Memory B cell (primary cell): ENCODE results near the gene GMDS.
A peak's percentile ranks its signal among the peaks of the same experiment; 100 is the strongest.

Experiments
- ATAC-seq: fragments of 150-1000 bp; cut with Tn5 transposase; 2 replicates; pipeline ENCODE4 v1.10.0; 2021; ENCODE audit warnings: low read depth, mild to moderate bottlenecking, moderate library complexity
- DNase-seq, 2 donors: peaks; one replicate each; pipeline ENCODE4 v3.0.0; 2022; ENCODE audit warnings: low spot score in 2 of 2
- H3K27ac Mint-ChIP-seq: one replicate; pipeline ENCODE4 v1.8.0; 2022; ENCODE audit warnings: mild to moderate bottlenecking, moderate library complexity, mixed read lengths
- H3K27me3 Mint-ChIP-seq: one replicate; pipeline ENCODE4 v1.8.0; 2022; ENCODE audit warnings: mixed read lengths
- H3K36me3 Mint-ChIP-seq: one replicate; pipeline ENCODE4 v1.8.0; 2022; ENCODE audit warnings: mild to moderate bottlenecking, mixed read lengths
- H3K4me1 Mint-ChIP-seq: one replicate; pipeline ENCODE4 v1.8.0; 2022; ENCODE audit warnings: mixed read lengths
- H3K4me3 Mint-ChIP-seq: one replicate; pipeline ENCODE4 v1.8.0; 2022; ENCODE audit warnings: mild to moderate bottlenecking, moderate library complexity, mixed read lengths
- H3K9me3 Mint-ChIP-seq: one replicate; pipeline ENCODE4 v1.8.0; 2022; ENCODE audit warnings: mixed read lengths

The GMDS gene

GRCh38 chr6:2245103-2245876 lies at the start of gene GMDS:
Gene GMDS (minus strand): TSS chr6:2245605.
- ATAC-seq (peak; percentile 94), DNase-seq (peak; percentile 77)
- H3K4me1 Mint-ChIP-seq = peaks cover 25% of the 10 kb centered on the region
- H3K27ac Mint-ChIP-seq = peak within 1 kb of the TSS; percentile 93
- H3K4me3 Mint-ChIP-seq = peak within 1 kb of the TSS; percentile 92
- H3K36me3 Mint-ChIP-seq = peaks cover 5% of the 10 kb centered on the region
- no peaks in the 10 kb centered on the region for H3K9me3 Mint-ChIP-seq
- no peaks in the 10 kb centered on the region for H3K27me3 Mint-ChIP-seq

- no peak overlapping the region for H3K27ac Mint-ChIP-seq
- peaks cover 19% of the 10 kb centered on the region for H3K9me3 Mint-ChIP-seq
- H3K36me3 Mint-ChIP-seq = peaks cover 36% of the 10 kb centered on the region
- no peaks in the 10 kb centered on the region for H3K27me3 Mint-ChIP-seq
- ATAC-seq (no peak), DNase-seq (no peak)
- no peaks in the 10 kb centered on the region for H3K4me1 Mint-ChIP-seq
- H3K4me3 Mint-ChIP-seq = no peak overlapping the region
Observed at GRCh38 chr6:2285510-2285909, 40.1 kb upstream of the GMDS start.

- Mint-ChIP-seq H3K4me3 (no peak overlapping the region), H3K4me1 (no peaks in the 10 kb centered on the region), H3K27me3 (no peaks in the 10 kb centered on the region), H3K9me3 (peaks cover 17% of the 10 kb centered on the region), H3K27ac (no peak overlapping the region), H3K36me3 (peaks cover 59% of the 10 kb centered on the region)
- DNase-seq (no peak), ATAC-seq (no peak)
Observed at GRCh38 chr6:2275892-2276242, 30.5 kb upstream of the GMDS start.

GRCh38 chr6:2274981-2275891 lies 29.8 kb upstream of the GMDS start:
- peaks cover 59% of the 10 kb centered on the region for H3K36me3 Mint-ChIP-seq
- ATAC-seq (no peak), DNase-seq (no peak)
- H3K4me1 Mint-ChIP-seq = no peaks in the 10 kb centered on the region
- no peak overlapping the region for H3K4me3 Mint-ChIP-seq
- H3K27ac Mint-ChIP-seq = no peak overlapping the region
- H3K27me3 Mint-ChIP-seq = no peaks in the 10 kb centered on the region
- H3K9me3 Mint-ChIP-seq = peaks cover 12% of the 10 kb centered on the region

GRCh38 chr6:2272696-2273095 lies 27.3 kb upstream of the GMDS start:
- Mint-ChIP-seq H3K27me3 (no peaks in the 10 kb centered on the region), H3K9me3 (no peaks in the 10 kb centered on the region), H3K27ac (no peak overlapping the region), H3K36me3 (peaks cover 51% of the 10 kb centered on the region), H3K4me1 (peaks cover 3% of the 10 kb centered on the region), H3K4me3 (no peak overlapping the region)
- ATAC-seq (no peak), DNase-seq (no peak)

- H3K27me3 Mint-ChIP-seq = no peaks in the 10 kb centered on the region
- ATAC-seq (no peak), DNase-seq (no peak)
- peaks cover 50% of the 10 kb centered on the region for H3K36me3 Mint-ChIP-seq
- H3K9me3 Mint-ChIP-seq = no peaks in the 10 kb centered on the region
- peaks cover 3% of the 10 kb centered on the region for H3K4me1 Mint-ChIP-seq
- H3K4me3 Mint-ChIP-seq = no peak overlapping the region
- no peak overlapping the region for H3K27ac Mint-ChIP-seq
Observed at GRCh38 chr6:2270054-2270453, 24.6 kb upstream of the GMDS start.

- Mint-ChIP-seq H3K4me1 (peaks cover 3% of the 10 kb centered on the region), H3K4me3 (no peak overlapping the region), H3K27ac (no peak overlapping the region), H3K27me3 (no peaks in the 10 kb centered on the region), H3K36me3 (peaks cover 37% of the 10 kb centered on the region), H3K9me3 (no peaks in the 10 kb centered on the region)
- no peak for ATAC-seq
- DNase-seq = no peak
Observed at GRCh38 chr6:2266841-2267240, 21.4 kb upstream of the GMDS start.

GRCh38 chr6:2266031-2266795 lies 20.8 kb upstream of the GMDS start:
- Mint-ChIP-seq H3K27me3 (no peaks in the 10 kb centered on the region), H3K9me3 (no peaks in the 10 kb centered on the region), H3K4me3 (no peak overlapping the region), H3K27ac (no peak overlapping the region), H3K36me3 (peaks cover 35% of the 10 kb centered on the region), H3K4me1 (peaks cover 3% of the 10 kb centered on the region)
- no peak for ATAC-seq
- no peak for DNase-seq

- no peaks in the 10 kb centered on the region for H3K27me3 Mint-ChIP-seq
- no peak overlapping the region for H3K4me3 Mint-ChIP-seq
- peaks cover 3% of the 10 kb centered on the region for H3K4me1 Mint-ChIP-seq
- H3K36me3 Mint-ChIP-seq = peaks cover 25% of the 10 kb centered on the region
- no peaks in the 10 kb centered on the region for H3K9me3 Mint-ChIP-seq
- no peak for DNase-seq
- no peak overlapping the region for H3K27ac Mint-ChIP-seq
- no peak for ATAC-seq
Observed at GRCh38 chr6:2264932-2265331, 19.5 kb upstream of the GMDS start.

- no peaks in the 10 kb centered on the region for H3K27me3 Mint-ChIP-seq
- DNase-seq = no peak
- H3K4me3 Mint-ChIP-seq = no peak overlapping the region
- H3K9me3 Mint-ChIP-seq = no peaks in the 10 kb centered on the region
- H3K4me1 Mint-ChIP-seq = peaks cover 3% of the 10 kb centered on the region
- H3K36me3 Mint-ChIP-seq = peaks cover 29% of the 10 kb centered on the region
- no peak overlapping the region for H3K27ac Mint-ChIP-seq
- ATAC-seq = no peak
Observed at GRCh38 chr6:2263896-2264295, 18.5 kb upstream of the GMDS start.

GRCh38 chr6:2259574-2259973 lies 14.2 kb upstream of the GMDS start:
- no peak for ATAC-seq
- Mint-ChIP-seq H3K4me1 (peaks cover 11% of the 10 kb centered on the region), H3K4me3 (no peak overlapping the region), H3K36me3 (peaks cover 38% of the 10 kb centered on the region), H3K27ac (no peak overlapping the region), H3K27me3 (no peaks in the 10 kb centered on the region), H3K9me3 (no peaks in the 10 kb centered on the region)
- no peak for DNase-seq

- ATAC-seq (no peak), DNase-seq (no peak)
- Mint-ChIP-seq H3K27me3 (no peaks in the 10 kb centered on the region), H3K9me3 (no peaks in the 10 kb centered on the region), H3K36me3 (peaks cover 35% of the 10 kb centered on the region), H3K4me1 (peaks cover 11% of the 10 kb centered on the region), H3K27ac (no peak overlapping the region), H3K4me3 (no peak overlapping the region)
Observed at GRCh38 chr6:2259002-2259494, 13.6 kb upstream of the GMDS start.

- peaks cover 38% of the 10 kb centered on the region for H3K36me3 Mint-ChIP-seq
Observed at GRCh38 chr6:2258112-2258511, 12.7 kb upstream of the GMDS start.

GRCh38 chr6:2257363-2257762 lies 12.0 kb upstream of the GMDS start:
- no peak overlapping the region for H3K27ac Mint-ChIP-seq
- DNase-seq (no peak), ATAC-seq (no peak)
- H3K9me3 Mint-ChIP-seq = no peaks in the 10 kb centered on the region
- H3K4me1 Mint-ChIP-seq = peaks cover 11% of the 10 kb centered on the region
- H3K27me3 Mint-ChIP-seq = no peaks in the 10 kb centered on the region
- no peak overlapping the region for H3K4me3 Mint-ChIP-seq
- H3K36me3 Mint-ChIP-seq = peaks cover 39% of the 10 kb centered on the region

More at GRCh38 chr6:2258112-2258511, 12.7 kb upstream of the GMDS start:
- Mint-ChIP-seq H3K4me1 (peaks cover 11% of the 10 kb centered on the region), H3K27ac (no peak overlapping the region), H3K4me3 (no peak overlapping the region), H3K9me3 (no peaks in the 10 kb centered on the region), H3K27me3 (no peaks in the 10 kb centered on the region)
- no peak for DNase-seq
- no peak for ATAC-seq
